Measurements from ENCODE around the gene ATG2A.

Gene ATG2A

GRCh38 chr11:64951529-64951928, 34.5 kb upstream of the ATG2A start:
- no peak overlapping the region for H3K4me3 ChIP-seq (ENCODE audit: low read depth, low read length)
- TF ChIP-seq CTCF (IDR thresholded peaks at IDR 0.05; ENCODE audit: low read depth, low read length): no peak
- no peak for DNase-seq (ENCODE audit: low read depth)

- no peak for TF ChIP-seq CTCF (IDR thresholded peaks at IDR 0.05; ENCODE audit: low read depth, low read length)
- no peak for TF ChIP-seq MAX (IDR thresholded peaks at IDR 0.05; ENCODE audit: low read depth, low read length)
- no peak for TF ChIP-seq MYC (IDR thresholded peaks at IDR 0.05; ENCODE audit: low read depth, low read length)
- no peak for DNase-seq (ENCODE audit: low read depth)
- no peak overlapping the region for H3K4me3 ChIP-seq (ENCODE audit: low read depth, low read length)
Observed at GRCh38 chr11:64947208-64947814, 30.3 kb upstream of the ATG2A start.

- DNase-seq (ENCODE audit: low read depth): no peak
- no peak overlapping the region for H3K4me3 ChIP-seq (ENCODE audit: low read depth, low read length)
- TF ChIP-seq CTCF (IDR thresholded peaks at IDR 0.05; ENCODE audit: low read depth, low read length) (no peak), MYC (IDR thresholded peaks at IDR 0.05; ENCODE audit: low read depth, low read length) (no peak), POLR2A (IDR thresholded peaks at IDR 0.05; ENCODE audit: extremely low read depth, insufficient read length) (no peak), MAX (IDR thresholded peaks at IDR 0.05; ENCODE audit: low read depth, low read length) (no peak)
Observed at GRCh38 chr11:64936539-64936938, 19.5 kb upstream of the ATG2A start.

GRCh38 chr11:64935359-64936081, 18.5 kb upstream of the ATG2A start, which contains the start of gene GPHA2:
GPHA2 (minus strand) TSS chr11:64935893; CDS start chr11:64935460, 433 bp downstream.
- TF ChIP-seq MYC (IDR thresholded peaks at IDR 0.05; ENCODE audit: low read depth, low read length): no peak
- no peak for TF ChIP-seq POLR2A (IDR thresholded peaks at IDR 0.05; ENCODE audit: extremely low read depth, insufficient read length)
- no peak for TF ChIP-seq CTCF (IDR thresholded peaks at IDR 0.05; ENCODE audit: low read depth, low read length)
- no peak for TF ChIP-seq MAX (IDR thresholded peaks at IDR 0.05; ENCODE audit: low read depth, low read length)
- H3K4me3 ChIP-seq (ENCODE audit: low read depth, low read length): no peak within 1 kb of the TSS
- no peak for DNase-seq (ENCODE audit: low read depth)

- no peak overlapping the region for H3K4me3 ChIP-seq (ENCODE audit: low read depth, low read length)
- no peak for TF ChIP-seq POLR2A (IDR thresholded peaks at IDR 0.05; ENCODE audit: extremely low read depth, insufficient read length)
- no peak for TF ChIP-seq MYC (IDR thresholded peaks at IDR 0.05; ENCODE audit: low read depth, low read length)
- TF ChIP-seq MAX (IDR thresholded peaks at IDR 0.05; ENCODE audit: low read depth, low read length): no peak
- no peak for TF ChIP-seq CTCF (IDR thresholded peaks at IDR 0.05; ENCODE audit: low read depth, low read length)
- DNase-seq (ENCODE audit: low read depth): no peak
Observed at GRCh38 chr11:64934682-64935358, 17.8 kb upstream of the ATG2A start.
